GM18502 (cell line): Measurements from ENCODE around the gene THUMPD3.

Source experiments
- ATAC-seq: cut with Tn5 transposase; IDR thresholded peaks from one replicate; pipeline ENCODE4 v1.9.1; 2021; ENCODE audit warnings: mild to moderate bottlenecking; ENCODE audit not compliant: unreplicated experiment, poor library complexity

THUMPD3 gene

GRCh38 chr3:9415485-9416138, 52.8 kb downstream of the THUMPD3 start:
- ATAC-seq = no peak

- ATAC-seq = no peak
These were observed 53.4 kb downstream of the THUMPD3 start for GRCh38 chr3:9416139-9416780.

- no peak for ATAC-seq
These were observed 58.1 kb downstream of the THUMPD3 start for GRCh38 chr3:9420850-9421549.

- no peak for ATAC-seq
These were observed 60.0 kb downstream of the THUMPD3 start for GRCh38 chr3:9422712-9423424.

GRCh38 chr3:9428411-9428810, 65.6 kb downstream of the THUMPD3 start:
- no peak for ATAC-seq

- no peak for ATAC-seq
These were observed 67.9 kb downstream of the THUMPD3 start for GRCh38 chr3:9430733-9431132.

- no peak for ATAC-seq
These were observed 71.0 kb downstream of the THUMPD3 start for GRCh38 chr3:9433627-9434521.

- ATAC-seq = no peak
These were observed 72.5 kb downstream of the THUMPD3 start for GRCh38 chr3:9435316-9435715.
